HG03103 (cell line): ENCODE measurements around the gene SPOCK3.
"Not testable (repeated sequence)": the region's sequence is repeated elsewhere in the genome, so short reads cannot be mapped to it uniquely, and the experiment has no call there.

Experiments
- ATAC-seq: cut with Tn5 transposase; IDR thresholded peaks from one replicate; pipeline ENCODE4 v1.9.1; 2021; ENCODE audit warnings: low read depth; ENCODE audit not compliant: unreplicated experiment

The SPOCK3 gene

DNA sequence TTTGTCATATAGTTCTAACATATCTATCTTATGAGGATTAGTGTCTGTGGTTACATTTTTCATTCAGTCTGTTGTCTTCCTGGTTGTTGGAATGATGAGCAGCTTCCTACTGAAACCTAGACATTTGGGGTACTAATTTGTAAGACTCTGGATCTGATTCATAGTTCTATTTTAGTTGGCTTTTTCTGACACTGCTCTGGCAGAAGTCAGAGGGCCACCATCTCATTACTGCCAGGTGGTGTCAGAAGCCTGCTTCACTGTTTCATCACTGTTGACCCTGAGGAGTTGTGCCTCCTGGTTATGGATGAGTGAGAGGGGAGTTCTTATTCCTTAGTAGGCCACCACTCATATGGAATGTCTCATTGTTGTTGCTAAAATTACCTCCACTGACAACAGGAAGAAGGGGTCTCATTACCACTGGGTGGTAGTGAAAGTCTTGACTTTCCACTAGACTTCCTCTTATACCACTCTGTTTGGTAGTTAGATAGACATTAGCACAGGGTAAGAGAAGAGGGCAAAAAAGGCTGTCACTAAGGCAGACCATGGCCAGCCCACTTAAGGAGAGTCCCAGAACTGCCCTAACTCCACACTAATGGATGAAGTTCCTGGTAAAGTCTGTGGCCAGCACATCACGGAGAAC, 395.2 kb downstream of the SPOCK3 start:
- peak; percentile 63 for ATAC-seq

DNA sequence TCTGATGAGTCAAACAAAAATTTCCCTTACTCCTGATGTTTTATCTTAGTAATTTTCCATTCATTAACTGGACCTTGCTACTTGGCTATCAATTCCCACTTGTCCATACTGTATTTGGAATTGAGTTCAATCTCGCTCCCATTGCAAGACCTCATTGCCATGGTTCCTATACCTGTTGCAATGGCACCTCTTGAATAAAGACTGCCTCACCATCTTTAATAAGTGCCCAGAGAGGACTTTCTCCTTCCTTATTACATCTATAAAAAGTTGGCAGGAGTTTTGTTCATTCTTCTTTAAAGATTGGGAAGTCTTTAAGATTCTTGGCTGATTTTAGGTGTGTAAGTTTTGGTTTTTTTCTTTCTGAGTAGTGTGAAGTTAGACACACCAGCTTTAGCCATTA, 397.4 kb downstream of the SPOCK3 start:
- ATAC-seq, result no peak

DNA sequence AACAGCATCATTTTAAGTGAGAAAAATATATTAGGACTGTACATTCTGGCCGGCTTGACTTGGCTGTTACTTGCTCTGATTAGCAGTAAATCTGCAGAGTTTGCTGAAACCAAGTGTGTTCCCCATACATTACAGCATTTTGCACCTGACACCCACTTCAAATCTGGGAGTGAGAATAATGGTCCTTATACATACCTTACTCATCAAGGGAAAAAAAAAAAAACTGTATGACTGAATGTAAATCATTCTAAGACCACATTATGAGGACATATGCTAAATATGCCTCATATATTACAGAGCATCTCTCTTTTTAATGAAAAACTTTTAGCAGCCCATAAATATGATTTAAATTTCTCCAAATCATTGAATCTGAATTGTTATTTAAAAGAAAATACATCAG, 406.7 kb downstream of the SPOCK3 start:
- no peak for ATAC-seq

DNA sequence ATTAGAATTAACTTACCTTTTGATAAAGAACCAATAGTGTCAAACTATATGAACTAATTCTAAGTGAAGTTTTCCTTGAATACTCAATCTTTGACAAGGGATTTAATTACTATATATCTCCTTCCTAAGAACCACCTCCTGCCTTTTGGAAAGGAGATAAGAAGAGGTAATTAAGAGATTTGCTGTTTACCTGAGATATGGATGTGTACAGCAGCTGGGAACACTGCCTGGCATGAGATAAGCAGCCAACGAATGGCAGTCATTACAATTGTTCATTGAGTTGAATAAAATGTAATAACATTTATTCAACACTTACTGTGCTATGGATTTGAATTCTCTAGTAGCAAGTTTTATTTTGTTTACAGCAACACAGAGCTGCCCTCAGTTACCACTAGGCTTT, 407.1 kb downstream of the SPOCK3 start:
- ATAC-seq, result no peak

DNA sequence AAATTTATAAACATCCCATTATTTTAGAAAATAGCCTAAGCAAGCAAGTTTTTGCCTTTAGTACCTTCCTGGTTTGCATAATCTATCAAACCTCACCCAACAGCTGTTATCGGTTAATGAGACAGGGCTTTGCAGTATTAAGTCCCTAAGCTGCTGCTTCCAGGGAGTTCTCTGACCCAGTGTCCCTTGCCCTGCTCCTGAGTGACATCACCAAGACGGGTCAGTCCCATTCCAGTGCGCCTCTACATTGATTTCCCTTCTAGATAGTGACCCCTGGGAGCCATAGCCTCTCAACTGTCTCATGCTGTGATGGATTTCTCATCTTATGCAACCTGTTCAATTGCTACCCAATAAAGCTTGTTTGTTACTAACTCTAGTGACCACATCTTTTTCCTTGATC, 410.4 kb downstream of the SPOCK3 start:
- no peak for ATAC-seq

DNA sequence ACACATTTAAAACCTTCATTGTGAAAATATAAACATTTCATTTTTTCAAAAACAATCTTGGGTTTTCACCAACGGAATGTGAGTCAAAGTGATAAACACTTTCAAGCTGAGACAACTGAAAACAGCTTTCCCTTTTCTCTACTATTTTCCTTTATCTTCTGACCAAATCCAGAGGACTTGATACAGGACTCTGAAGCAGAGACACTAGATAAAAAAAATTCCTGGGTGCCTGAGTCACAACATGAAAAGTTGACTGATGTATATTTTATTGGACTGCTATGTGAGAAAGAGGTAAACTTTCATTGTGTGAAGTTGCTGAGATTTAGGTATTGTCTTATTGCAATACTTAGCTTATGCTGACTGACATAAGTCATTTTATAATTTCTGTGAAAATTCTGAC, 411.2 kb downstream of the SPOCK3 start:
- ATAC-seq, result no peak

DNA sequence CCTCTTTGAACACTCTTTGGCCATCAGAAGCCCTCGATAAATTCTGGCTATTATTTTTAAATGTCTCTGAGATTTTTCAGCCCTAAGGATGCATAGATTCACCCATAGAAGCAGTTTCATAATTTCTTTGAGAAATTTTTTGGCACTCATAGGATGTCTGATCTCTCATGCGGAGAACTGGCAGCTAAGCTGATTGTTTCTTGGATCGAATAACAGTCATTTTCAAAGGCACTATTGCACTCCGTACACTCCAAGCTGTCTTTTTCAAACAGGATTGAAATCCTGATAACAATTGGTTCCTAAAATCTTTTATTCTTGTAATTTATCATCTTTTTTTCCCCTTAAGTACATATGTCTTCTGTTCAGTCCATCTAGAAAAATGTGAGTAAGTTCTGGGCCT, 411.9 kb downstream of the SPOCK3 start:
- no peak for ATAC-seq

DNA sequence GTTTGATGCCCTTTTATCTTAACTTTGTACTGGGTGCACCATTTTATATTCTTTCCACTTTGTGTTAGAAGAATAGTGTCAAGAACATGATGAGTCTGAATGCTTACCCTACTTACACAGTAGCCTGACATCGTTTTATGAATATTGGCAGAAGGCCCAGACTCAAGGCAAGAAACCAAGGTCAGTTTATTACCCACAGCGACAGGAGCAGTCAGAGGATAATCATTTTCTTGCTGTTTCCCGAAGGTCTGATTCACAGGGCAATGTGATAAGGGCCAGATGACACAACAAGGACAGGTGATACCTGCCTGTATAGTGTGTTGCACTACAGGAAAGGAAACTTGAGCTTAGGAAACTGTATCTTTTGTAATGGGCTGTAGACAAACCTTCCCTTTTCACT, 417.4 kb downstream of the SPOCK3 start:
- ATAC-seq, result no peak

DNA sequence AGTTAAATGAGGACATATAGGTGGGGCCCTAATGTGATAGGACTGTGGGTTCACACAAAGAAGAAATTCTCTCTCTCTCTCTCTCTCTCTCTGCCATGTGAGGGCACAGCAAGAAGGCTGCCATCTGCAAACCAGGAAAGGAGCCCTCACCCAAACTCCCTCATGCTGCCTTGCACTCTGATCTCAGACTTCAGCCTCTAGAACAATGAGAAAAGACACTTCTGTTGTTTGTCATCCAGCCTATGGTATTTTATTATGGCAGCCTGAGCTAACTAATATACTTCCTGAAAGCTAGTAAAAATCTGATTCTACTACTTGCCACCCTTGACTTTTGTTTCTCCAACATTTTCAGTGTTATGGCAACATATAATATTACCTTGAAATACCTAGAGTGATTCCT, 425.9 kb downstream of the SPOCK3 start:
- no peak for ATAC-seq

DNA sequence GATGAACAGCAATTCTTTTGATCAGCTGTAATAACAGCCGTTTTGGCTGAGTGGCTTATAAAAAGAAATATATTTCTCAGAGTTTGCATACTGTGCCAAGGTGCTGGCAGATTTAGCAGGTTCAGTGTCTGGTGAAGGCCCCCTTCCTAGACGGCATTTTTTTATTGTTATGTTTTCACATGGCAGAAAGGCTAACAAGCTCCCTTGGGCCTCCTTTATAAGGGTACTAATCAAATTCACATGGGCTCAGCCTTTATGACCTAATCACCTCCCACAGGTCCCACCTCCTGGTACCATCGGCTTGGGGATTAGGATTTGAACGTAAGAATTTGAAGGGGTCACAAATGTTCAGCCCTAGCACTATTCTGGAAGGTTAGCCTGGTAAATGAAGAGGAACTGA, 431.9 kb downstream of the SPOCK3 start:
- no peak for ATAC-seq

DNA sequence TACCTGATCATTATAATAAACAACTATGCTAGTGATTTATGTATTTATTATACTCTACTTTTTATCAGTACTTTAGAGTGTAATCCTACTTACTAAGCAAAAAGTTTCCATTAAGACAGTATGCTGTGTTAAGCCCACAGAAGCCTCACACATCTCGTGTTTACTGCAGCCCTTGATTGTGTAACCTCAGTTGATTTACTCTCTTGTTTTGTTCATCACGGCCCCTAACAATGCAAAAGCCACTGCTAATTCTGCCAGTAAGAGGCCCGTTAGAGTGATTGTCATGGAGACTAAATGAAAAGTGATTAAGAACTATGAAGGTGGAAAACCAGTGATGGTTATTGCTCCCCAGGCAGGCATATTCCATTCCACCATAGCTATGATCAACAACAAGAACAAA, 436.2 kb downstream of the SPOCK3 start:
- ATAC-seq, result no peak

DNA sequence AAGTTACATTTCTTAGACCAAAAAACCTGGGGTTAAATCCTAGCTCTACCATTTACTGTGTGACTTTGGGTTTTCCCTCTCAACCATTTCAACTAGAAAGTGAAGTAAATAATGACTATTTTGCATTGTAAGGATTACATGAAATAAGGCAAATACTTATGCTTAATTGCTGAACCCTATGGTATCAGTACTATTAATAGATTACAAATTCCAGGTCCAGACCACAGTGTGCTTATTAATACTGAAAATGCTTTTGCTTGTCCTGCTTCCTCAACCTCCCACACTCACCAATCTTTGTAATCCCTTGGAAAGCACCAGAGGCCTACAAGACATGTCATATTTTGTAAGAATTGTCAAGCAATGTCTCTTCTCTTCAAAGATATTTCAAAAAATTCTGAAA, 456.5 kb downstream of the SPOCK3 start:
- no peak for ATAC-seq

DNA sequence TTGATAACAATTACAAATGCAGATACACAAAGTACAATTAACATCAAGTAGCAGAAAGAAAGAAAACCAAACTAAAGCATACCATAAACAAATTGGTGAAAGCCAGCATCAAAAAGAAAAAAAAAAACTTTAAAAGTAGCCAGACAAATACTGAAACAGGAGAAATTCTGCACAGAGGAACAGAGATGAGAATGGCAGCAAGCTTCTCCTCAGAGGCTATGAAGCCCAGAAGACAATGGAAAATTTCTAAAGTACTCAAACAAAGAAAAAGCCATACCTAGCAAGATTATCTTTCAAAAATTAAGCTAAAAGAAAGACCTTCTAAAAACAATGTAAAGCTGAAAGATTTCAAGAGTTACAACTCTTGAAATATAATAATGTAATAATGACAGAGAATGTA, 471.3 kb downstream of the SPOCK3 start:
- no peak for ATAC-seq

DNA sequence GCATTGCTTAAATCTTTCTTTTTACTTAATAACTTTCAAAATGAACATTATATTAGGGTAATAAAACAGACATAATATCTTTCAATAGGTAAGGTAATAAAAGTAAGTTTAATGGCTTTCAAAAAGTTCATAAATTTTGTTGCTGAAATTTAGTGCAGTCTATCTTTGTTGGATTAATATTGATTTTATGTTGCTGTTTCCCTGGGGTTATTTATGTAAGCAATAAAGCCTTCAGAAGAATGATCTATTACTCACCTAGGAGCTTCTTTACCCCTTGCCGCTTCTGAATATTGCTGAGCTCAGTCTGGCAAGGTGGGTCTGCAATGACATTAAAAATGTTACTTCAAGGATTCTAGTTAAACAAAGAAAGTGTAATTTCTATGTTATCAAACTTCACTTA, 492.6 kb downstream of the SPOCK3 start:
- ATAC-seq, result no peak

DNA sequence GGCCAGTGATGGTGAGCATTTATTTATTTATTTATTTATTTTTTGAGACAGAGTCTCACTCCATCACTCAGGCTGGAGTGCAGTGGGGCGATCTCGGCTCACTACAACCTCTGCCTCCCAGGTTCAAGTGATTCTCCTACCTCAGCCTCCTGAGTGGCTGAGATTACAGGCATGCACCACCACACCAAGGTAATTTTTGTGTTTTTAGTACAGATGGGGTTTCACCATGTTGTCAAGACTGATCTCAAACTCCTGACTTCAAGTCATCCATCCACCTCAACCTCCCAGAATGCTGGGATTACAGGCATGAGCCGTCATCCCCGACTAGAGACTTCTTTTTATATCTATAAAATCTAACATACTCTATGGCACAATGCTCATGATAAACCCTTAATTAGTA, 495.1 kb downstream of the SPOCK3 start:
- ATAC-seq, result not testable (repeated sequence)

DNA sequence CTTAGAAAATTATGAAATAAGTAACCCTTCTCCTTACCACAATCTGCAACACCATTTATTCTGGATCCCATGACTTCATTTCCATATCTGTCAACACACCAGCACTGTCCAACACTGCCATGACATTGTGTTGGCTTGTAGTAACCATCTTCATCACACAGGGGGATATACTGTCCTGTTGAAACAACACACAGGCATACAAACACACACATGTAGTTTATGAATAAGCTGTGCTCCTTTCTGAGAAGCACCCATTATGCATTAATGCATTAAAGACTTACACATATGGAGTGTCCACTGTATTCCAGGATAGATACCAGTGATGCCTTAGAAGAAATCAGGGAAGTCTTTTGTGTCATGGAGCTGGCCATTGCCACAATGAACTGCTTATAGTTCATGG, 496.9 kb downstream of the SPOCK3 start:
- ATAC-seq, result no peak

DNA sequence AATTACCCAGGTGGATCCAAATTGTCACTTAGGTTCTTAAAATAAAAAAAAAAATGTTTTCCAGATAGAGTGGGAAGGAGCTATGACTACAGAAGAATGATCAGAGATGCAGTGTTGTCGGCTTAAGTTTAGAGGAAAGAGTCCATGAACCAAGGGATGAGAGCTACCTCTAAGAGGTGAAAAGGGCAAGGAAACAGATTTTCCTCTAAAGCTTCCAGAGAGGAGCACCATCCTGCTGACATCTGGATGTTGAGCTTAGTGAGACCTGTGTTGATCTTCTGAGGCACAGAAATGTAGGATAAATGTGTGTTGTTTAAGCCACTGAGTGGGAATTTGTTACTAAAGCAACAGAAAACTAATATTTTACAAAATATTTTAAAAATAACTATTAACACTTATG, 498.7 kb downstream of the SPOCK3 start:
- no peak for ATAC-seq

DNA sequence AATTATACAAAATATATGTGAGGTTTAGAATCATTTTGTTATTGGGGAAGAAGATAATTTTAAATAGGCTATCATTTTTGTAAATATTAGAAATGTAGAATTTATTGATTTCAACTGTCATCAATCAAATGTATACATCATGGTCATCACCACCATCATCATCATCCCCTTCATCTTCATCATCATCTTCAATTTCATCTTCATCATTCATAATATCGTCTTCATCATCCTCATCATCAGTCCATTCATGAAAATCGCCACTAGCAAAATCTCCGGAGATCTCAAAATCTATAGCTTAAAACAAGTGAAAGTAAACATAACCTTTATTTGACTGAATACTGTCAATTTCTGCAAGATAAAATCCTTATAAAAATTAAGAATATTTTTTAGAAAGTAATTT, 499.5 kb downstream of the SPOCK3 start:
- ATAC-seq, result no peak

DNA sequence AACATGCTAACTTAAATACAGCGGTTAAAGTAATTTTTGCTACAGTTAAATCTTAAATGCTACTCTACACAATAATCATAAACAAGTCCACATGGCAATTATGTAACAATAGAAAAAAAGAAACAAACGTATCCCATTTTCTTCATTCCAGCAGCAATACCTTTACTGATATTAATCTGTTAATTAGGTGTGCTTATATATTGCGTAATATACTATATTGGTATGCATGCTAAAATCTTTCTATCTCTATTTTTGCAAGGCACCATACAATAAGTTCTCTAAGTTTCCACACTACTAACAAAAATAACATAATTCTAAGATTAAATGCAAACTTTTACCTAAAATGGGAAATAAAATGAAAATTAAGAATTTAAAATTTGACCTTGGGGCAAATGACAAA, 500.6 kb downstream of the SPOCK3 start:
- no peak for ATAC-seq

DNA sequence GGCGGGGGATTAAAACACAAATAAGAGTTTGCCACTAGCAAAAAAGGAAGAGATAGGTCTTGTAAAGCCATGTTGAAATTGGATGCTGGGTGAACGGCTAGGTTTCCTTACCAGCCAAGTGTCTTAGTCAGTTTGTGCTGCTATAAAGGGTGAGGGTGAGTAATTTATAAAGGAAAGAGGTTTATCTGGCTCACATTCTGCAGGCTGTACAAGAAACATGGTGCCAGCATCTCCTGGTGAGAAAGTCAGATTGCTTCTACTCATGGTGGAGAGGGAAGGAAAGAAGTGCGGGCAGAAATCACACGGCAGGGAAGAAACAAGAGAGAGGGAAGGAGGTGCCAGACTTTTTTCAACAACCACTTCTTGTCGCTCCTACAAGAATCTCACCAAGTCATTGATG, 507.5 kb downstream of the SPOCK3 start:
- ATAC-seq, result no peak

DNA sequence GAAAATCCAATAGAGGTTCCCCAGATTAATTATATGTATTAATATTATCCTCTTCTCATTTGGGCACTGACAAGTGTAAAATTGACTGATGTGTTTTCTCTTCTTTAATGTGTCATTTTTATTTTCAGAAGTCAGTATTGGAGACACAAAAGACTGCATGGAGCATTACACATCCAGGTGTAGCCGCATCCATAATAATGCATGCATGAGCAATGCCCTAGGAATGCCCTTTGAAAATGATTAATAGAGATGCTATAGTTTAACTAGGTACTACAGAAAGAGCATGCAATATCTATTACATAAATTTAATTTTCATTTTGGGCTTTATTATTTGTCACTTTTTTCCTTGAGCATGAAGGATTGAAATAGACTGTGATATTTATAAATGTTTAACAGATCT, 509.9 kb downstream of the SPOCK3 start:
- ATAC-seq, result no peak

DNA sequence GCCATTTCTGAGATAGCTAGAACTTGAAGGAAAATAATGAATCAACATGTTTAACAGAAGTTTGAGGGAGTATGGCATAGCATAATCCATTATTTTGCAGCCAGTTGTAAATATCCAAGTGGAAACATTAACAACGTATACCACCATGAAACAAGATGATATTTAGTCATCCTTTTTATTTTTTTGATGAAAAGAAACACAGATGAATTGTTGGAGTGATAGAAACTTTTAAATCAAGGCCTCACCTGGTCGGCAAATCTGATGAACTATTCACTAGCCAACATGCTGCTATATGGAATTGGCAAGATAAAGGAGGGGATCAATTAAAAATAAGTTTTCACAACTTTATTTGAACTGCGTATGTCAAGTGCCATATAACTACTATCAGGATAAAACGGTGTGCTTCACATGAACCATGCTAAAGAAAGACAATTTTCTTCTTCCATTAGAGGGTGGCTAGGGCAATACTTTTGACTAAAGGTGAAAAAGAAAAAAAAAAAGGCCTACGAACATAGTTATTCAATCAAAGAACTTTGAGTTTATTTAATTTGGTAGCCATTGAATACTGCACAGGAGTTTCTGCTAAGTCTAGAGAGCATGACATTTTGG, 510.7 kb downstream of the SPOCK3 start:
- ATAC-seq, result no peak
